ENCODE results near the gene KMT2A.
"Not testable (repeated sequence)": the region's sequence is repeated elsewhere in the genome, so short reads cannot be mapped to it uniquely, and the experiment has no call there.

KMT2A gene

DNA sequence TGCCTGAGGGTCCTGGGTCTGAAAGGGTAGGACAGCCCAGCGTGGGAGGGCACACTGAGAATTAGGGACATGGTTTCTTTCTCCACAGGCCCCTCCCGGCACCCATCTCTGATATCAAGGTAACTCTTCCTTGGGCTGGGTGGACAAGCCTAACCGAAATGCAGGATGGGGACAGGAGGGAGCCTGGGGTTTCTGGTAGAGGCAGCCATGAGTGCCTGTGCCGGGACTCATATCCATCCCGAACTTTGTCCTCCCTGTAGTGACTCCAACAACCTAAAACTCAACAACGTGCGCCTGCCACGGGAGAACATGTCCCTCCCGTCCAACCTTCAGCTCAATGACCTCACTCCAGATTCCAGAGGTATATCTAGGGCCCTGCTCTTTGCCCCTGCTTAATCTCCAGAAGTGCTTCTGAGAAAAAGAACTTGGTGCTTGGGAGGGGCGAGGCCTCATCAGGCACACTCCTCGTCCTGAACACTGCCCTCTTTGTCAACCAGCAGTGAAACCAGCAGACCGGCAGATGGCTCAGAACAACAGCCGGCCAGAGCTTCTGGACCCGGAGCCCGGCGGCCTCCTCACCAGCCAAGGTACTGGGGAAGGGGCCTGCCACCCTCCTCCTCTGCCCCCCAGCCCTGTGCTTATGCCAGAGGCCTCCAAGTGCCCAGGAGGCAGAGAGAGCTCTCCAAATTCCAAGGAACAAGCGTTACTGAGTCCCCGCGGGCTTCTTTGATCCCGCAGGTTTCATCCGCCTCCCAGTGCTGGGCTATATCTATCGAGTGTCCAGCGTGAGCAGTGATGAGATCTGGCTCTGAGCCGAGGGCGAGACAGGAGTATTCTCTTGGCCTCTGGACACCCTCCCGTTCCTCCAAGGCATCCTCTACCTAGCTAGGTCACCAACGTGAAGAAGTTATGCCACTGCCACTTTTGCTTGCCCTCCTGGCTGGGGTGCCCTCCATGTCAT is 97.8 kb downstream of the KMT2A start:
- peak; percentile 6 for DNase-seq

DNA sequence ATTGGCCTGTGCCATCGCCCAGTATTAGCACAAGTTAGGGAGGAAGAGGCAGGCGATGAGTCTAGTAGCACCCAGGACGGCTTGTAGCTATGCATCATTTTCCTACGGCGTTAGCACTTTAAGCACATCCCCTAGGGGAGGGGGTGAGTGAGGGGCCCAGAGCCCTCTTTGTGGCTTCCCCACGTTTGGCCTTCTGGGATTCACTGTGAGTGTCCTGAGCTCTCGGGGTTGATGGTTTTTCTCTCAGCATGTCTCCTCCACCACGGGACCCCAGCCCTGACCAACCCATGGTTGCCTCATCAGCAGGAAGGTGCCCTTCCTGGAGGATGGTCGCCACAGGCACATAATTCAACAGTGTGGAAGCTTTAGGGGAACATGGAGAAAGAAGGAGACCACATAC is 99.0 kb downstream of the KMT2A start:
- DNase-seq: no peak

DNA sequence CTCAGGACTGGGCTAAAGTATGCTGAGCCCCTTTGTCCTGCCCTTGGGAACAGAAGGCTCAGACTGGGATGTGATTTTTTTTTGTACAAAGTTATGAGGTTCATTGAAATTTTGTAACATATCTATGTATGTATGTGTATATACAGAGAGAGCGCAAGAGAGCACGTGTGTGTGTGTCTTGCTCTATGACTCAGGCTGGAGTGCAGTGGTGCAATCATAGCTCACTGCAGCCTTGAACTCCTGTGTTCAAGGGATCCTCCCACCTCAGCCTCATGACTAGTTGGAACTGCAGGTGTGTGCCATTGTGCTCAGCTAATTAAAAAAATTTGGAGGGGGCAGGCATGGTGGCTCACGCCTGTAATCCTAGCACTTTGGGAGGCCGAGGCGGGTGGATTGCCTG is 100.4 kb downstream of the KMT2A start:
- no peak for DNase-seq

DNA sequence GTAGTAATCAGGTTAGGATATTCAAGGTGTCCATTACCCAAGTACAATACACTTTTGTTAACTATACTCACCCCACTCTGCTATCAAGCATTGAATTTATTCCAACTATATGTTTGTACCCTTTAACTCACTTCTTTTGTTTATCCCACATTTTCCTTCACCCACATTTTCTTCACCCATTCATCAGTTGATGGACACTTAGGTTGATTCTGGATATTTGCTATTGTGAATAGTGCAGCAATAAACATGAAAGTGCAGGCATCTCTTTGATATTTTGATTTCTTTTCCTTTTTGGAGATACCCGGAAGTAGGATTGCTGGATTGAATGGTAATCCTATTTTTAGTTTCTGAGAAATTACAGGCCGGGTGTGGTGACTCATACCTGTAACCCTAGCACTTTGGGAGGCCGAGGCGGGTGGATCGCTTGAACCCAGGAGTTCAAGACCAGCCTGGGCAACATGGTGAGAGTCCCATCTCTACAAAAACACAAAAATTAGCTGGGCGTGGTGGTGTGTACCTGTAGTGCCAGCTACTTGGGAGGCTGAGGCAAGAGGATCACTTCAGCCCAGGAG is 101.2 kb downstream of the KMT2A start:
- no peak for DNase-seq

DNA sequence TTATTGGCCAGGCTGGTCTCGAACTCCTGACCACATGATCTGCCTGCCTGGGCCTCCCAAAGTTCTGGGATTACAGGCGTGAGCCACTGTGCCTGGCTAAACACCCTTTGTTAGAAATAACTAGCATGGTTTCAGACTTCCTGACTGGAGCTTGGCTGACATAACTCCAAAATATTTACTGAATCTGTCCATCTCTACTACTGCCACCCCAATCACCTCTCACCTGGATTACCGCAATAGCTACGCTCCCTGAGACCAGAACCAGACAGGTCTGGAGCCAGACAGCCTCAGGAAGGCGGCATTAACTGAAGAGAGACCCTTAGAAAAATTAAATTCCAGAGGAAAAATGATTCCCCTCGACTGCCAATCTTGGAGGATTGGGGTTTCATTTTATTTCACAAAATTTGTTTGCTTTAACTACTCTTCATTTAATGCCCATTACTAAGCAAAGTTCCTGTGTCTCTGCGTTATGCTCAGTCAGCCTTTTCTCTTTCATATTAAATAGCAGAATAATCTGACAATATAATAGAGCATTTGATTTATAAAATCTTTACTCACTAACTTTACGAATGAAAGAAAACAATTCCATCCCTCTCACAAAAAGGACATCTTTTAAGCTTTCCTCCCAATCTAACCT is 107.8 kb downstream of the KMT2A start:
- no peak for DNase-seq

DNA sequence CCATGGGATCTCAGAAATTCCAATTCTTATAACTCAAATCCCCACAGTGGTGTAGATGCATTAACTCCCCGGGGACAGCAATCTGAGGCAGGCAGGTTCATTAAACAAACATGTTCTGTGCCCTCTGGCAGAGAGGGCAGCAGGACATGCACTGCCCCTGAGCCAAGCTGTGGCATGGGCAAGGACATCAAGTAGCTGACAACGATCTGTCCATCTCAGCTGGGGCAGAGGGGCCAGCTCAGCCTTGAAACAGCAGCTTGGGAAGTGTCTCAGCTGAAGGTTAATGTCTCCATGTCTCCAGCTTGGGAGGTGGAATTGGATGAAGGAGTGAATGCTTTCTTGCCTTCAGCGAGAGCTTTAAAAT is 108.3 kb downstream of the KMT2A start:
- DNase-seq: no peak

DNA sequence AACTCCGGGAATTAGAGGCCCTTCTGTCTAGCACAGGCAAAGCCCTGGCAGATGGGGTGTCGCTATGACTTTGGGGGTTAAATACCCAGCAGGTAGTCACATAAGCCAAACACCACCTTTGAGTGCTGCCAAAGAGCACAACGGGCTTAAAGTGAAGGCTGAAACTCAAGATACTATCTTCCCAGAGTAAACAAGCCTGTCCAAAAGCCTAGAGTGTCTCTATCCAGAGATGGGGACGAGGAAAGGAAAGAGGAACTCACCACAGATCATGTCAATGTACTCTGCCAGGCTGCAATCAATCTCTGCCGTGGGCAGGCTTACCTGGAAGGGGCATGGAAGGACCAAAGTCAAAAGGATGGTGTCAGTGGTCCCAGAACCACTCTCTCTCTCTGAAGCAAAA is 109.2 kb downstream of the KMT2A start:
- DNase-seq: no peak

DNA sequence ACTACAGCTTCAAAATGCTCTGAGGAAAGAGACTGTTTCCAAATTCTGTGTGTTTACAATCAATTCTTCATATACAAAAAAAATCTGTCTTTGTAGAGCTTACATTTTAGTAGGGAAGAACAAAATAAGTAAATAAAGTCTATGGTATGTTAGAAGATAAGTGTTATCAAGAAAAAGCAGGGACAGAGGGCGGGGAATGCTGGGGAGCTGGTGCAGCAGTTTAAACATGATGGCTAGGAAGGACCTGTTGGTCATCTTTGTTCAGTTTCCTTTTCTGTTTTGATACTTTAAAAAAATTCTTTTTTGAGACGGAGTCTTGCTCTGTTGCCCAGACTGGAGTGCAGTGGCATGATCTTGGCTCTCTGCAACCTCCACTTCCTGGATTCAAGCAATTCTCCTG is 110.8 kb downstream of the KMT2A start:
- no peak for DNase-seq

DNA sequence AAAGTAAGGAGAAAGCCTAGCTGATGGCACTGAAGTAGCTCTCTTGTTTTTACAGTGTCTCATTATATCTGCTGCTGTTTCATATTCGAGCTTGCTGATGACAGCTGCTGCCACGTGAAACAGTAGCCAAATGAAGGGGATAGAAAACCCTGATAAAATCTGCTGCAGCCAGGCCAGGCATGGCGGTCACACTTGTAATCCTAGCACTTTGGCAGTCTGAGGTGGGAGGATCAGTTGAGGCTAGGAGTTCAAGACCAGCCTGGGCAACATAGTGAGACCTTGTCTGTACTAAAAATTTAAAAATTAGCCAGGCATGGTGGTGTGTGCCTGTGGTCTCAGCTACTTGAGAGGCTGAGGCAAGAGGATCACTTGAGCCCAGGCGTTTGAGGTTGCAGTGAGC is 116.0 kb downstream of the KMT2A start:
- no peak for DNase-seq

DNA sequence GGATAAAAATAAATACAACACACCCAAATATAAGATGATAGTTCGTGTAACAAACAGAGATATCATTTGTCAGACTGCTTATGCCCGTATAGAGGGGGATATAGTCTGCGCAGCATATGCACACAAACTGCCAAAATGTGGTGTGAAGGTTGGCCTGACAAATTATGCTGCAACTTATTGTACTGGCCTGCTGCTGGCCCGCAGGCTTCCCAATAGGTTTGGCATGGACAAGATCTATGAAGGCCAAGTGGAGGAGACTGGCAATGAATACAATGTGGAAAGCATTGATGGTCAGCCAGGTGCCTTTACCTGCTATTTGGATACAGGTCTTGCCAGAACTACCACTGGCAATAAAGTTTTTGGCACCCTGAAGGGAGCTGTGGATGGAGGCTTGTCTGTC is 124.5 kb downstream of the KMT2A start:
- DNase-seq: no peak

DNA sequence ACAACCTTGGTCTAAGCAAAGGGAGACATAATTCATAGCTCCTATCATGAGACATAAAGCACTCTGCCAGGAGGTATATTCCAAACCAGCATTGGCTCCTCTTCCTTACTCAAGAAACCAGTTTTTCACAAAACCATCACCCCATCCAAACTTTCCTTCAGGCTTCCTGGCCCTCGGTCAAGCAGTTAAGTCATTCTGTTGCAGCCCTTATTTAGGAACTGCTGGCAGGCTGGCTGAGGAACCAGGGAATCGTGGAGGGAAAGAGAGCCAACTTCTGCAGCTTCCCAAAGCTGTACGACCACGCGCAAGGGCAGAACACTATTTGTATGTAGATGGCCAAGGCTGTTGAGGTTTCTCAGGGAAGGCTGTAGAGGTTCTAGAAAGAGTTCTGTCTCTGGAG is 128.8 kb downstream of the KMT2A start:
- DNase-seq: no peak

DNA sequence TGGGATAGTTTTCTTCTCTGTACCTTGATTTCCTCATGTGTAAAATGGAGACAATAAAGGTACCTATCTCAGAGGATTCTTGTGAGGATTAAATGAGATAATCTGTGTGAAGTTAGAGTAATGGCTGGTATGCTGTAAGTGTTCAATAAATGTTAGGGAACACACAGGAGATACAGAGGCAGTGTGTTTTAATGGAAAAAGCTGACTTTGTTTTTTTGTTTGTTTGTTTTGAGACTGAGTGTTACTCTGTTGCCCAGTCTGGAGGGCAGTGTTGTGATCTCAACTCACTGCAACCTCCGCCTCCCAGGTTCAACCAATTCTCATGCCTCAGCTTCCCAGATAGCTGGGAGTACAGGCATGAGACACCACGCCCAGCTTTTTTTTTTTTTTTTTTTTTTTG is 133.4 kb downstream of the KMT2A start:
- DNase-seq: no peak

DNA sequence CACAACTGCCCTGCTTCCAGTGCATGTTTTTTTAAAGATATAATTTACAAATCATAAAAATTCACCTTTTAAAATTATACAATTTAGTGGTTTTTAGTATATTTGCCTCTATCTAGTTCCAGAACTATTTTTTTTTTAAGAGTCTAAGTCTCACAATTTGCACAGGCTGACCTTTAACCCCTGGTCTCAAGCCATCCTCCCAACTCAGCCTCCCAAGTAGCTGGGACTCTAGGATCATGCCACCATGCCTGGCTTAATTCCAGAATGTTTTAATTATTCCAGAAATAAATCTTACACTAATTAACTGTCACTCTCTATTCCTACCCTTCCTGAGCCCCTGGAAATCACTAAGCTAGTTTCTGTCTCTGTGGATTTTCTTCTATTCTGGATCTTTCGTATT is 134.5 kb downstream of the KMT2A start:
- no peak for DNase-seq

DNA sequence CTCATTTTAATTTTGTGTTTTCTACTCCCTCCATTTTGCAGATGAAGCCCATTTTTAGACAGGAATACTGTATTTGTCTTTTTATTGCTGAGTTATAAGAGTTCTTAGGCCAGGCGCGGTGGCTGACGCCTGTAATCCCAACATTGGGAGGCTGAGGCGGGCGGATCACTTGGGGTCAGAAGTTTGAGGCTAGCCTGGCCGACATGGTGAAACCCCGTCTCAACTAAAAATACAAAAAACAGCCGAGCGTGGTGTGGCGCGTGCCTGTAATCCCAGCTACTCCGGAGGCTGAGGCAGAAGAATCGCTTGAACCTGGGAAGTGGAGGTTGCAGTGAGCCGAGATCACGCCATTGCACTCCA is 135.4 kb downstream of the KMT2A start:
- DNase-seq: not testable (repeated sequence)

DNA sequence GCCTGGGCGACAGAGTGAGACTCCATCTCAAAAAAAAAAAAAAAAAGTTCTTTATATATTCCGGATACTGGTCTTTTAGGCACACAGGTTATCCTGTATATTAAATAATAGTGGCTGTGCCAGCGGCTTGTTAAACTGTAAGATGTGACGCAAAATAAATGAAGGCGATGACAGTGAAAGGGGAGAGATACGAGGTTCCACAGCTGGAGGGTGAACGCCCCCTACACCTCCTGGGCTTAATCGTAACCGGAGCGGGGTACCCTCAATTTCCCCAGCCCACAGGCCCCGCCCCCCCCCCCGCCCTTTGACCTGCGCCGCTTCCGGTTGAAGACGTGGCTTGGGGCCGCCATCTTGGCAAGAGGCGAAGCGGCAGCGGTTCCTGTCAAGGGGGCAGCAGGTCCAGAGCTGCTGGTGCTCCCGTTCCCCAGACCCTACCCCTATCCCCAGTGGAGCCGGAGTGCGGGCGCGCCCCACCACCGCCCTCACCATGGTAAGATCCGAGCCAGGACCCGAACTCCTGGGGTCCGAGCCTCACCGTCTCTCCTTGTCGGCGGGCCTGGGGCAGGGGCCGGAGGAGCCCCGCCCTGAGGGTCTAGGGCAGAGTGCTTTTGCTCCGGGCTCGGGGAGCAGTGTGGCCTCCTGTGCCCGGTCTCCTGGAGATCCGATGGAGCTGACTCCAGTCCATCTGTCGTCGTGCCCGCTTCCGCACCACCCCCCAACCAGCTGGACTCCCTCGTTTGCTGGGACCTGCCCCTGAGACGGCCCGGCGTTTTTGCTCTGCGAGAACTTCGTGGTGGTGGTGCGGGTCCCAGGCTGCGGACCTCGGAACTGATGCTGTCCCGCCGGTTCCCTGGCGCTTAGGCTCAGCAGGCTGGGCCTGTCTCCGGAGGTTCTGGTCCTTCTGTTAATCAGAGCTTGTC is 136.0 kb downstream of the KMT2A start, which contains the start of gene ARCN1:
ARCN1 (plus strand) TSS at position 349 of the 920 bp plus-strand sequence; CDS start at position 488, 139 bp downstream.
- peak; percentile 91 for DNase-seq

DNA sequence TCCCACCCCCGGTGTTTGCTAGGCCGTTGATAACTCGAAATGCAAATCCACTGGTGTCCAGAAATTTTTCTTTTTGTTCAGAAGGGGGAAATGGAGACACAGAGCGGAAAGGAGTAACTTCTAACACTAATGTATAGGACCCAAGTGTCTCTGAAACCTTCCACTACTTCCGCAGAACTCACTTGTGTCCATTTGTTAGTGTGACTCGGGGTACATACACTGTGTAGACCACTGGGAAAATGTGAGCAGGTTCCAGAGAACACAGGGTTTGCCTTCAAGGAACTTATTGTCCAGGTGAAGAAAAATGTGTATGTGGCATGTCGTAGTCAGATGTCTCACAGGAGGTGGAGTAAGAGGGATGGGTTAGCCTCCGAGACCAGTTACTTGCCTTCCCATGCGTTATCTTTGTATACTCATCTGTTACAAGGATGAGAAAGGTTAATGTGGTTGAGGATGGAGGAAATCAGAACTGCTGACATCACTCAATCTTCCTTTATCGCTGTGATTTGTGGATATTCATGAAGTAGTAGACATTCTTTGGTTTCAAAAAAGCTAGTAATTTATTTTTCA is 136.8 kb downstream of the KMT2A start:
- no peak for DNase-seq

DNA sequence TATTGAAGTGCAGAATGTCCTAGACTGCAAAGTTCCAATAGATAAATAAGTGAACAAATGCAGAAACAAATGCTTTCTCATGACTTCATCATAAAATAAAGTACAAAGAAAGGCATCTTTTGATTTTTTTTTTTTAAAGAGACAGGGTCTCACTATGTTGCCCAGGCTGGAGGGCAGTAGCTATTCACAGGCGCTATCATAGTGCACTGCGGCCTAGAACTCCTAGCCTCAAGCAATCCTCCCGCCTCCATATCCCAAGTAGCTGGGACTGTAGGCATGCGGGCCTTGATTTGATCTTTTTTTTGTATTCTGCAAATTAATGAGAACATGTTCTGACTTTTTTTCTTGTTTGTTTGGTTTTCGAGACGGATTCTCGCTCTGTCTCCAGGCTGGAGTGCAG is 138.3 kb downstream of the KMT2A start:
- no peak for DNase-seq
